Epithelial cell of esophagus (primary cell): ENCODE measurements around the gene PDLIM4.

Experiments
- DNase-seq: peaks from one replicate; pipeline ENCODE4 v3.0.0; 2010; ENCODE audit warnings: low read depth
- H3K4me3 ChIP-seq: 2 replicates; pipeline ENCODE4 v1.5.1; 2011; ENCODE audit warnings: mild to moderate bottlenecking, low read length, control low read depth
- CTCF ChIP-seq: IDR thresholded peaks from 2 replicates; pipeline ENCODE4 v1.5.1; 2011; ENCODE audit warnings: low read depth, mild to moderate bottlenecking, low read length, control low read depth, inconsistent platforms; ENCODE audit not compliant: insufficient read depth; ENCODE audit errors: missing control alignments

The PDLIM4 gene

GRCh38 chr5:132257131-132258101 is at the start of gene PDLIM4:
PDLIM4 (plus strand) TSS chr5:132257696; CDS start chr5:132257735, 39 bp downstream.
- DNase-seq, result peak; percentile 28
- no peak for TF ChIP-seq CTCF
- H3K4me3 ChIP-seq, result peak within 1 kb of the TSS; percentile 73

DNA sequence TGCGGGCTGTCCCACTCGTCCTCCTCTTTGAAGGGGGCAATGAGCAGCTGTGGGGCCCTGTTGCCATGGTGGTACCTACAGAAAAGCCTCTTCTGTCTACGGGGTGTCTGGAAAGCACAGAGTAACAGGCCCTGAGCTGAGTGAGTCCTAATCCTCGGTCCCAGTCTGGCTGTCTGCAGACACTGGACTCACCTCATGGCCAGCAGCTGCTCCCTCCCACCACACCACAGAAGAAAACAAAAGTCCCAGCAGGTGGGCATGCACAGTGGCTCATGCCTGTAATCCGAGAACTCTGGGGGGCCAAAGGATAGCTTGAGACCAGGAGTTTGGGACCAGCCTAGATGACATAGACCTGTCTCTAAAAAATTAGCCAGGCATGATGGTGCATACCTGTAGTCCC is 49.7 kb upstream of the PDLIM4 start:
- no peak overlapping the region for H3K4me3 ChIP-seq
- TF ChIP-seq CTCF, result no peak
- no peak for DNase-seq

GRCh38 chr5:132209131-132209530 is 48.4 kb upstream of the PDLIM4 start:
- no peak for TF ChIP-seq CTCF
- DNase-seq, result no peak

DNA sequence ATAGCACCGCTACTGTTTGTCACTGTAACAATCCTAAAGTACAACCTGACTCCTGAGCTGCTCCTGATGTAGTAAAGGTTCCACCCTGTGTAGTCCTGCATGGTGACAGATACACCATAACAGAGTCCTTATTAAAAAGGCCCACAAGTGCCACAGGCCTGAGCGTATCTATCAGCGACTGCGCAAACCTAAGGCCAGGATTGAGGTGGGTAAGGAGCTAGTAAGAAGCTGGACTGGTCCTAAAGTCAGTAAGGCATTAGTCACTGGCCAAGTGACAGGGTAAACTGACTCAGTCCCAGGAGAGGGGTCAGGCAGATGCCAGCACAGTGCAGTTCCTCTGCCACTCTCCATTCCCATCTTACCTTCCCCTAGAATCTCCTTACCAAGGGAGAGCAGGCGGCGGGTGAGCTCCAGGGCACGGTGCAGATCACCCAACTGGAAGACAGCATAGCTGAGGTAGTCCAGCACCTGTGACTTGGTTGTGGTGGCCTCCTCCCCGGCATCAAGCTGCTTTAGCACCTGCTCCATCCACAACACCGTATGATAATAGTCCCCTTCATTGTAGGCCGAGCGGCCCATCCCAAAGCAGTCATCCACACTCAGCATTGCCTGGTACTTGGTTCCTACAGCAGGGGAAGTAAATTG is 47.5 kb upstream of the PDLIM4 start:
- H3K4me3 ChIP-seq, result no peak overlapping the region
- no peak for TF ChIP-seq CTCF
- no peak for DNase-seq

More at GRCh38 chr5:132209131-132209530, 48.4 kb upstream of the PDLIM4 start:
- no peak overlapping the region for H3K4me3 ChIP-seq

- no peak for TF ChIP-seq CTCF
- DNase-seq, result no peak
- H3K4me3 ChIP-seq, result no peak overlapping the region
These were observed 46.6 kb upstream of the PDLIM4 start for GRCh38 chr5:132210944-132211343.

DNA sequence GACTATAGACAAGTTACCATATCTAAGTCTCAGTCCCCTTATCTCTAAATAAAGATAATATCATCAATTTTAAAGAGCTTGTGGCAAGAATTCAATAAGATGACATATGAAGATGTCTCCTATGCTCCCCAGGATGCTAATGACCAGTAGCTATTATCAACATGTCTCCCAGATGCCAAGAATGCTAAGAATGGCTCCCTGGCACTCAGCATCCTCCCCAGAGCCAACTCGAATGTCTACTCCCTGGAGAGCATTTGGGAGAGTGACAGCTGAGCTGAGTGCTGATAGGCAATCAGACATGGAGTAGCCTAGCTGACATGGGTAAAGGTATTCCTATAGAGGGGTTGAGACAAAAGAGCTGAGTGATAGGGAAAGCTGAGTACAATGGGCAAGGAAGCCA is 45.7 kb upstream of the PDLIM4 start:
- no peak overlapping the region for H3K4me3 ChIP-seq
- no peak for TF ChIP-seq CTCF
- DNase-seq, result no peak
